GM12878 (cell line): Measurements from ENCODE around the gene CASP10. TPM values are rescaled to one million over a fixed set of nuclear protein-coding genes. Genes with fewer than 3 reads are reported as not detected.

ENCODE experiments used
- ATAC-seq: fragments of 200-7000 bp; cut with Tn5 transposase; 3 replicates; pipeline ENCODE4 v1.9.1; 2020; ENCODE audit warnings: mild to moderate bottlenecking, moderate library complexity
- BruUV-seq: library from RNA; stranded (reverse); fragments of 400-500 nt; replicated peaks from 2 replicates; lab custom pipeline; 2021; lab: Mats Ljungman, UMichigan
- CTCF ChIA-PET: fragments of 300-600 bp; sonication (Branson Sonifier 250); formaldehyde crosslinking; extraction: SDS; loops from one replicate; lab custom pipeline; 2021; ENCODE audit warnings: inconsistent platforms; lab: Yijun Ruan, JAX
- POLR2A ChIA-PET: fragments of 350-600 bp; formaldehyde crosslinking; extraction: SDS; loops from one replicate; lab custom pipeline; 2021; ENCODE audit warnings: inconsistent platforms; lab: Charles Lee
- RAD21 ChIA-PET: fragments of 300-600 bp; sonication (Branson Sonifier 250); formaldehyde crosslinking; loops from one replicate; lab custom pipeline; 2023; ENCODE audit warnings: antibody characterized with exemption; ENCODE audit not compliant: unreplicated experiment; lab: Charles Lee
- SMC1A ChIA-PET: fragments of 300-600 bp; sonication (Branson Sonifier 250); formaldehyde crosslinking; loops from one replicate; lab custom pipeline; 2023; ENCODE audit not compliant: unreplicated experiment, uncharacterized antibody; lab: Charles Lee
- DNase-seq: peaks from one replicate; pipeline ENCODE4 v3.0.0-alpha.2; 2011; ENCODE audit warnings: low read depth, low spot score
- FAIRE-seq: peaks from 3 replicates; lab custom pipeline; 2011; peaks lifted over from hg19 to GRCh38; lab: Jason Lieb, UNC
- H2AFZ ChIP-seq: 2 replicates; pipeline ENCODE4 v1.6.0; 2011; ENCODE audit warnings: low read depth, low read length, control low read depth; ENCODE audit not compliant: control insufficient read depth
- H3K27ac ChIP-seq: 2 replicates; pipeline ENCODE4 v1.5.1; 2011; ENCODE audit warnings: control low read depth; ENCODE audit not compliant: control insufficient read depth, insufficient read depth
- H3K27me3 ChIP-seq, 2 experiments: replicated peaks in 1 of 2; 2 replicates each; pipeline versions ENCODE4 v1.6.0 to v1.6.1; 2011; ENCODE audit warnings: low read length in 1 of 2; ENCODE audit not compliant: control insufficient read depth in 2 of 2, insufficient read depth in 2 of 2
- H3K36me3 ChIP-seq, 2 experiments: 2 replicates each; pipeline ENCODE4 v1.5.1; 2011; ENCODE audit warnings: low read length in 1 of 2; ENCODE audit not compliant: control insufficient read depth in 2 of 2, insufficient read depth in 2 of 2
- H3K4me1 ChIP-seq: 2 replicates; pipeline ENCODE4 v1.6.1; 2011; ENCODE audit warnings: mild to moderate bottlenecking, low read length, moderate library complexity, mixed read lengths; ENCODE audit not compliant: control insufficient read depth, insufficient read depth
- H3K4me2 ChIP-seq: 2 replicates; pipeline ENCODE4 v1.6.0; 2011; ENCODE audit warnings: control low read depth; ENCODE audit not compliant: control insufficient read depth, insufficient read depth
- H3K4me3 ChIP-seq: fragments of 200-600 bp; sonication (generic); 2 replicates; pipeline ENCODE4 v1.5.1; 2016
- H3K79me2 ChIP-seq: 2 replicates; pipeline ENCODE4 v1.6.0; 2011; ENCODE audit warnings: low read length; ENCODE audit not compliant: control insufficient read depth, insufficient read depth
- H3K9ac ChIP-seq: 2 replicates; pipeline ENCODE4 v1.8.0; 2011; ENCODE audit warnings: low read length, control low read depth, mixed read lengths; ENCODE audit not compliant: control insufficient read depth, insufficient read depth
- H3K9me3 ChIP-seq: replicated peaks from 3 replicates; pipeline ENCODE4 v1.5.1; 2011; ENCODE audit warnings: mild to moderate bottlenecking, low read length; ENCODE audit not compliant: control insufficient read depth, insufficient read depth
- H4K20me1 ChIP-seq: 2 replicates; pipeline ENCODE4 v1.6.0; 2011; ENCODE audit not compliant: control insufficient read depth, insufficient read depth
- BACH1 ChIP-seq: fragments of 450-650 bp; IDR thresholded peaks from 2 replicates; pipeline ENCODE4 v1.6.1; 2017; ENCODE audit warnings: mild to moderate bottlenecking, borderline replicate concordance
- CBX5 ChIP-seq: sonication (generic); IDR thresholded peaks from 2 replicates; pipeline ENCODE4 v1.6.1; 2016; ENCODE audit warnings: low read depth, moderate library complexity, mild to moderate bottlenecking, inconsistent platforms
- HCFC1 ChIP-seq: fragments of 150-350 bp; IDR thresholded peaks from 2 replicates; pipeline ENCODE4 v1.6.1; 2014; ENCODE audit warnings: low read length
- NBN ChIP-seq: fragments of 450-650 bp; IDR thresholded peaks from 2 replicates; pipeline ENCODE4 v1.6.1; 2016
- NFXL1 ChIP-seq: fragments of 450-650 bp; IDR thresholded peaks from 2 replicates; pipeline ENCODE4 v1.6.1; 2017; ENCODE audit warnings: antibody characterized with exemption, mild to moderate bottlenecking, borderline replicate concordance
- NR2C1 ChIP-seq: fragments of 450-650 bp; IDR thresholded peaks from 2 replicates; pipeline ENCODE4 v1.6.1; 2017; ENCODE audit warnings: antibody characterized with exemption, mild to moderate bottlenecking, moderate library complexity
- NR2F1 ChIP-seq: fragments of 450-650 bp; conservative IDR thresholded peaks from 2 replicates; pipeline ENCODE4 v1.6.1; 2017; ENCODE audit warnings: mild to moderate bottlenecking
- POLR2AphosphoS2 ChIP-seq: IDR thresholded peaks from 2 replicates; pipeline ENCODE4 v1.6.1; 2011; ENCODE audit warnings: low read depth, mild to moderate bottlenecking, low read length, improper control_type of control experiment, moderate library complexity
- RAD51 ChIP-seq: fragments of 450-650 bp; IDR thresholded peaks from 2 replicates; pipeline ENCODE4 v1.6.1; 2016; ENCODE audit warnings: moderate library complexity, mild to moderate bottlenecking, inconsistent platforms
- SREBF1 ChIP-seq: IDR thresholded peaks from 2 replicates; pipeline ENCODE4 v1.6.1; 2012; ENCODE audit warnings: mild to moderate bottlenecking, low read length
- TAF1 ChIP-seq: IDR thresholded peaks from 2 replicates; pipeline ENCODE4 v1.6.1; 2011; ENCODE audit warnings: mild to moderate bottlenecking, low read depth, low read length, borderline replicate concordance
- TCF12 ChIP-seq: IDR thresholded peaks from 2 replicates; pipeline ENCODE4 v1.6.1; 2011; ENCODE audit warnings: low read depth, mild to moderate bottlenecking, low read length
- YY1 ChIP-seq: IDR thresholded peaks from 2 replicates; pipeline ENCODE4 v1.6.1; 2011; ENCODE audit warnings: low read depth, mild to moderate bottlenecking, low read length
- ZNF622 ChIP-seq: fragments of 450-650 bp; IDR thresholded peaks from 2 replicates; pipeline ENCODE4 v1.6.1; 2017; ENCODE audit warnings: mild to moderate bottlenecking, inconsistent platforms
- WGBS: methylation state at CpG from one replicate; pipeline ENCODE4 v1.1.6; 2016; ENCODE audit warnings: low lambda C conversion rate; ENCODE audit not compliant: insufficient replicate concordance, insufficient coverage; ENCODE audit errors: missing lambda C conversion rate; 5-methylcytosine and 5-hydroxymethylcytosine counted together
- in situ Hi-C: fragments of 300-500 bp; cut with MboI; formaldehyde crosslinking; loops from 9 replicates; pipeline ENCODE4 v1.14.3; 2018; ENCODE audit warnings: mixed read lengths
- intact Hi-C: fragments of 100-400 bp; cut with micrococcal nuclease; formaldehyde crosslinking; loops from one replicate; pipeline ENCODE4 v1.14.2; 2022; ENCODE audit not compliant: unreplicated experiment
- polyA plus RNA-seq, 11 experiments: library from polyadenylated mRNA; depleted of rRNA in 4 of 11; unstranded in 6 of 11; stranded (reverse) in 5 of 11; fragments of >200 nt; fragmentation: Nextera tagmentation in 4 of 11; fragmentation: Illumina TruSeq in 1 of 11; extraction: Ambion mirVana in 4 of 11; extraction: Trizol in 1 of 11; gene quantifications; 1 replicate in 1 of 11; 2 replicates in 10 of 11; pipeline versions ENCODE4 v1.2.1 to v1.2.3, GENCODE V29; 2011 to 2016; ENCODE audit warnings: inconsistent platforms in 2 of 11, missing spikeins in 2 of 11, low read depth in 1 of 11
- total RNA-seq, 4 experiments: library from RNA; depleted of rRNA in 3 of 4; stranded (reverse); fragments of >200 nt in 3 of 4; fragmentation: Illumina TruSeq in 1 of 4; extraction: Trizol in 1 of 4; gene quantifications; 2 replicates each; pipeline versions ENCODE4 v1.2.1 to v1.2.3, GENCODE V29; 2013 to 2021
- TF ChIP-seq, protein P1 (sequence below): fragments of 450-650 bp; IDR thresholded peaks from 2 replicates; pipeline ENCODE4 v1.6.1; 2017; ENCODE audit warnings: mild to moderate bottlenecking
- TF ChIP-seq, protein P2 (sequence below): IDR thresholded peaks from 2 replicates; pipeline ENCODE4 v1.6.1; 2011; ENCODE audit warnings: mild to moderate bottlenecking, low read depth, low read length, moderate library complexity; ENCODE audit not compliant: insufficient replicate concordance

Gene CASP10
- total and polyA plus RNA-seq, 10 of the 15 experiments (the other 5 are each of a cell fraction or from before 2014, with no cell fraction given): 7.2 to 14.1 (median 10.8) TPM

DNA sequence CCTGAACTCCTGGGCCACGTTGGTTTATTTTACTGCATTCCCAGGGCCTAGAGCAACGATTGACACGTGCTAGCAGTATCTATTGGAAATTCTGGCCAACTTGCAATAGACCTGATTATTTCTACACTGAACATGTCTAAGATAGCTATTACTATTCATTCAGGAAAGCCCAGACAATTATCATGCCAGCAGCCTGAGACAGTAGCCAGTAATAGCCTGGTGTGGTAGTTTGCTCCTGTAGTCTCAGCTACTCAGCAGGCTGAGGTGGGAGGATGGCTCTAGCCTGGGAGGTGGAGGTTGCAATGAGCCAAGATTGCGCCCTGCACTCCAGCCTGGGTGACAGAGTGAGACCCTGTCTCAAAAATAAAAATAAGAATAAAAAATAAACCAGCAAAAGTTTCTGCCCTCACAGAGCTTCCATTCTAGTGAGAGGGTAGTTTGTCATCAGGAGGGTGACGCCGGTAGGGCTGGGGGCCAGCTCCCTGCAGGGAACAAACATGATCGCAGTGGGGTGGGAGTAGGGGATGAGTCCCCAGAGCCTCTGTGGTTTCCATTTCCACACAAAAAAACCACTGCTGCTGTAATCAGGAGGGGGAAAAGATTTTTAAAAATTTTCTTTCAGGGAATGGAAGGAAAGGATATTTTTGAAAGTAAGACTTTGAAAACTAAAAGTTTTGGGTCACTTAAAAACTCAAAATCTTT, 81.7 kb downstream of the CASP10 start:
- H2AFZ ChIP-seq: no peak overlapping the region
- intact Hi-C loops: loop anchor here (10.0 kb wide), 1 partner anchor 380 kb away; the partner anchor contains the start of gene TMEM237
- ChIA-PET POLR2A (interaction anchor here (1.0 to 2.5 kb wide), 5 partner anchors 9 to 32 kb away, joined by 3 to 11 read pairs (median 6); no protein-coding TSS in a partner anchor), SMC1A (interaction anchor here (1.0 to 10.5 kb wide), 14 partner anchors 9 to 196 kb away, joined by 3 to 87 read pairs (median 6); partner anchors contain the start of gene CASP10), CTCF (interaction anchor here (0.7 to 7.1 kb wide), 11 partner anchors 12 to 187 kb away, joined by 3 to 85 read pairs (median 4); partner anchors contain the start of genes CASP10, STRADB and TRAK2), RAD21 (interaction anchor here (0.9 to 5.5 kb wide), 7 partner anchors 11 to 146 kb away, joined by 3 to 41 read pairs (median 12); partner anchors contain the start of gene CASP10)
- no peak for ATAC-seq
- BruUV-seq: no TSS peak
- WGBS: 96% methylated on average over 7 of the region's 7 CpGs
- no peaks in the 10 kb centered on the region for H4K20me1 ChIP-seq
- peaks cover 12% of the 10 kb centered on the region for H3K4me1 ChIP-seq
- in situ Hi-C loops: no loop called here
- no peak overlapping the region for H3K27ac ChIP-seq
- no peaks in the 10 kb centered on the region for H3K27me3 ChIP-seq
- TF ChIP-seq NR2C1 (no peak), RAD51 (no peak), YY1 (no peak), CBX5 (no peak), ZNF622 (no peak), SREBF1 (no peak), TAF1 (no peak), BACH1 (no peak), NFXL1 (no peak), POLR2AphosphoS2 (no peak), TCF12 (no peak), NR2F1 (no peak), NBN (no peak), HCFC1 (no peak)
- TF ChIP-seq, protein P1, sequence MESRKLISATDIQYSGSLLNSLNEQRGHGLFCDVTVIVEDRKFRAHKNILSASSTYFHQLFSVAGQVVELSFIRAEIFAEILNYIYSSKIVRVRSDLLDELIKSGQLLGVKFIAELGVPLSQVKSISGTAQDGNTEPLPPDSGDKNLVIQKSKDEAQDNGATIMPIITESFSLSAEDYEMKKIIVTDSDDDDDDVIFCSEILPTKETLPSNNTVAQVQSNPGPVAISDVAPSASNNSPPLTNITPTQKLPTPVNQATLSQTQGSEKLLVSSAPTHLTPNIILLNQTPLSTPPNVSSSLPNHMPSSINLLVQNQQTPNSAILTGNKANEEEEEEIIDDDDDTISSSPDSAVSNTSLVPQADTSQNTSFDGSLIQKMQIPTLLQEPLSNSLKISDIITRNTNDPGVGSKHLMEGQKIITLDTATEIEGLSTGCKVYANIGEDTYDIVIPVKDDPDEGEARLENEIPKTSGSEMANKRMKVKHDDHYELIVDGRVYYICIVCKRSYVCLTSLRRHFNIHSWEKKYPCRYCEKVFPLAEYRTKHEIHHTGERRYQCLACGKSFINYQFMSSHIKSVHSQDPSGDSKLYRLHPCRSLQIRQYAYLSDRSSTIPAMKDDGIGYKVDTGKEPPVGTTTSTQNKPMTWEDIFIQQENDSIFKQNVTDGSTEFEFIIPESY: no peak
- TF ChIP-seq, protein P2, sequence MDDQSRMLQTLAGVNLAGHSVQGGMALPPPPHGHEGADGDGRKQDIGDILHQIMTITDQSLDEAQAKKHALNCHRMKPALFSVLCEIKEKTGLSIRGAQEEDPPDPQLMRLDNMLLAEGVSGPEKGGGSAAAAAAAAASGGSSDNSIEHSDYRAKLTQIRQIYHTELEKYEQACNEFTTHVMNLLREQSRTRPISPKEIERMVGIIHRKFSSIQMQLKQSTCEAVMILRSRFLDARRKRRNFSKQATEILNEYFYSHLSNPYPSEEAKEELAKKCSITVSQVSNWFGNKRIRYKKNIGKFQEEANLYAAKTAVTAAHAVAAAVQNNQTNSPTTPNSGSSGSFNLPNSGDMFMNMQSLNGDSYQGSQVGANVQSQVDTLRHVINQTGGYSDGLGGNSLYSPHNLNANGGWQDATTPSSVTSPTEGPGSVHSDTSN: no peak
- H3K36me3 ChIP-seq: peaks cover 2 to 4% of the 10 kb centered on the region in 2 experiments; a peak in 3 of 4 replicates
- H3K4me3 ChIP-seq: no peak overlapping the region
- H3K9ac ChIP-seq: no peak overlapping the region
- no peak for FAIRE-seq
- peaks cover 9% of the 10 kb centered on the region for H3K79me2 ChIP-seq
- no peak overlapping the region for H3K4me2 ChIP-seq
- no peak for DNase-seq
- H3K9me3 ChIP-seq: no peaks in the 10 kb centered on the region
